Measurements from ENCODE around the gene KRTAP5-4. TPM values are rescaled to one million over a fixed set of nuclear protein-coding genes. Genes with fewer than 3 reads are reported as not detected.
"Not testable (repeated sequence)": the region's sequence is repeated elsewhere in the genome, so short reads cannot be mapped to it uniquely, and the experiment has no call there.

KRTAP5-4 gene
- total RNA-seq, result not detected
- polyA plus RNA-seq, result not detected

DNA sequence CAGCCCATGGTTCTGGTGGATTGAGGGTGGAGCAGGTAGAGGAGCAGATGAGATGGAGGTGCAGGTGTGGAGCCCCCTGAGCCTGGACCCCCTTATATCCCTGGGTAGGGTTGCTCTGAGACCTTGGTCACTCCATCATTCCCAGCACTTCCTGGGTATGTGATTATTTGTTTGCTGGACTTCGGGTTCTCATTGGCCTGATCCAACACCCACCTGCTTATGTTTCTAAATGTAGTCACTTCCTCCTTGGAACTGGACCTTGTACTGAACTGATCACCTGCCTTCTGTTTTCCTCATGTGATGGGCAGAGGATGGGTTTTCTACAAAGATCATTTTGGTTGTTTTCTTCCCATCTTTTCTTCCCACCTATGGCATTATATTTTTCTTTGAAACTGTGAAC lies at the start of gene KRTAP5-4:
Gene KRTAP5-4 (minus strand): TSS at position 53 of the 400 bp plus-strand sequence. CDS start 45 bp downstream, at position 8.
- Histone ChIP-seq H3K9me3 (no peaks in the 10 kb centered on the region), H3K36me3 (no peaks in the 10 kb centered on the region), H3K27ac (no peak within 1 kb of the TSS), H3K4me3 (no peak within 1 kb of the TSS), H3K4me1 (no peaks in the 10 kb centered on the region), H3K27me3 (peaks cover 0 to 23% (median 0%) of the 10 kb centered on the region in 3 donors)
- intact Hi-C loops (cut with DNase I), result no loop called here
- TF ChIP-seq EP300 (IDR thresholded peaks at IDR 0.05) (no peak), POLR2A (IDR thresholded peaks at IDR 0.05) (no peak), CTCF (IDR thresholded peaks at IDR 0.05) (no peak), POLR2AphosphoS5 (IDR thresholded peaks at IDR 0.05) (no peak)
- WGBS, 2 donors, result 5 to 45% methylated on average over 1 of the region's 1 CpG
- DNase-seq, result no peak

DNA sequence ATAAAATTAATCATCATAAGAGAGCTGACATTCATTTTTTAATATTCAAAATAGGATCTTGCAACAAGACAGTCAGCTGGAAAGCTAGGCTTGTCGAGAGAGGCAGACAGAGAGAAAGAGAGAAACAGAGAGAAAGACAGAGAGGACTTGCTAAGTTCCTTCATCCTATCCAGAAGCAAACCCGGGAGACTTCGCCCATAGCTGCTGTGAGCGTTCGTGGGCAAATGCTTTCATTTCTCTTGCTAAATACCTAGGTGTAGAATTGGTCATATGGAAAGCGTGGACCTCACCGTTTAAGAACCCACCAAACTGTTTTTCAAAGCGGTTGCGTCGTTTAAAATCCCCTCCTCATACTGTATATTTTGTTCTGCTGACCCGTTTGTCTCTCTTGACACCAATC lies 49.7 kb upstream of the KRTAP5-4 start:
- Histone ChIP-seq H3K4me1 (no peaks in the 10 kb centered on the region), H3K36me3 (no peaks in the 10 kb centered on the region), H3K27me3 (peaks cover 0 to 50% (median 17%) of the 10 kb centered on the region in 3 donors), H3K4me3 (no peak overlapping the region), H3K9me3 (no peaks in the 10 kb centered on the region), H3K27ac (no peak overlapping the region)
- intact Hi-C loops (cut with DNase I), result no loop called here
- peak; percentile 9 for DNase-seq
- 63 to 83% methylated on average over 11 of the region's 11 CpGs for WGBS, 2 donors
- TF ChIP-seq EP300 (IDR thresholded peaks at IDR 0.05), result no peak
- TF ChIP-seq POLR2AphosphoS5 (IDR thresholded peaks at IDR 0.05), result no peak
- TF ChIP-seq POLR2A (IDR thresholded peaks at IDR 0.05), result no peak
- no peak for TF ChIP-seq CTCF (IDR thresholded peaks at IDR 0.05)

DNA sequence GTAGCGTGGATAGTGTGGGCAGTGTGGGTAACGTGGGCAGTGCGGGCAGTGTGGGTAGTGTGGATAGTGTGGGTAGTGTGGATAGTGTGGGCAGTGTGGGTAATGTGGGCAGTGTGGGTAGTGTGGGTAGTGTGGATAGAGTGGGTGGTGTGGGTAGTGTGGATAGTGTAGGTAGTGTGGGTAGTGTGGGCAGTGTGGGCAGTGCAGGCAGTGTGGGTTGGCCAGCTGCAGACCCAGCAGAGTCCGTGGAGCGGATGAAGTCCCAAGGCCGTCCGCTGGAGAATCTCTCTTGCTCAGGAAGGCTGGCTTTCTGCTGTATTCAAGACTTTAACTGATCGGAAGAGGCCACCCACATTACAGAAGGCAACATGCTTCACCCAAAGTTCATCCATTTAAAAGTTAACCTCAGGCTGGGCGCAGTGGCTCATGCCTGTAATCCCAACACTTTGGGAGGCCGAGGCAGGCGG lies 49.0 kb upstream of the KRTAP5-4 start:
- Histone ChIP-seq H3K36me3 (no peaks in the 10 kb centered on the region), H3K4me1 (no peaks in the 10 kb centered on the region), H3K27me3 (peaks cover 0 to 43% (median 17%) of the 10 kb centered on the region in 3 donors), H3K27ac (no peak overlapping the region), H3K9me3 (no peaks in the 10 kb centered on the region), H3K4me3 (no peak overlapping the region)
- DNase-seq, result no peak
- TF ChIP-seq POLR2A (IDR thresholded peaks at IDR 0.05) (no peak), EP300 (IDR thresholded peaks at IDR 0.05) (no peak), CTCF (IDR thresholded peaks at IDR 0.05) (no peak), POLR2AphosphoS5 (IDR thresholded peaks at IDR 0.05) (no peak)
- intact Hi-C loops (cut with DNase I), result no loop called here
- WGBS, 2 donors, result 79 to 89% methylated on average over 11 of the region's 11 CpGs

DNA sequence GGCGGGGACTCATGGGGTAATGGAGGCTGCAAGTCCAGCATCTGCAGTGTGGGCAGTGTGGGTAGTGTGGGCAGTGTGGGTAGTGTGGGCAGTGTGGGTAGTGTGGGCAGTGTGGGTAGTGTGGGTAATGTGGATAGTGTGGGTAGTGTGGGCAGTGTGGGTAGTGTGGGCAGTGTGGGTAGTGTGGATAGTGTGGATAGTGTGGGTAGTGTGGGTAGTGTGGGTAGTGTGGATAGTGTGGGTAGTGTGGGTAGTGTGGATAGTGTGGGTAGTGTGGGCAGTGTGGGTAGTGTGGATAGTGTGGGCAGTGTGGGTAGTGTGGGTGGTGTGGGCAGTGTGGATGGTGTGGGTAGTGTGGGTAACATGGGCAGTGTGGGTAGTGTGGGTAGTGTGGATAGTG lies 48.5 kb upstream of the KRTAP5-4 start:
- peaks cover 0 to 42% (median 17%) of the 10 kb centered on the region in 3 donors for H3K27me3 ChIP-seq
- 97 to 99% methylated on average over 1 of the region's 1 CpG for WGBS, 2 donors
- H3K4me3 ChIP-seq; H3K27ac ChIP-seq; DNase-seq; H3K4me1 ChIP-seq; H3K9me3 ChIP-seq; intact Hi-C loops (cut with DNase I); H3K36me3 ChIP-seq: not testable (repeated sequence)

GRCh38 chr11:1669546-1670218 lies 47.7 kb upstream of the KRTAP5-4 start:
- intact Hi-C loops (cut with DNase I), result no loop called here
- 67 to 72% methylated on average over 21 of the region's 21 CpGs for WGBS, 2 donors
- DNase-seq, result peak; percentile 79
- Histone ChIP-seq H3K27me3 (peaks cover 0 to 39% (median 13%) of the 10 kb centered on the region in 3 donors), H3K4me3 (no peak overlapping the region), H3K27ac (no peak overlapping the region), H3K9me3 (no peaks in the 10 kb centered on the region), H3K4me1 (no peaks in the 10 kb centered on the region), H3K36me3 (no peaks in the 10 kb centered on the region)
- no peak for TF ChIP-seq POLR2A (IDR thresholded peaks at IDR 0.05)
- no peak for TF ChIP-seq CTCF (IDR thresholded peaks at IDR 0.05)
- no peak for TF ChIP-seq POLR2AphosphoS5 (IDR thresholded peaks at IDR 0.05)
- TF ChIP-seq EP300 (IDR thresholded peaks at IDR 0.05), result no peak
